Measurements from ENCODE around the gene FSIP1. TPM values are rescaled to one million over a fixed set of nuclear protein-coding genes. Genes with fewer than 3 reads are reported as not detected.
A peak's percentile ranks its signal among the peaks of the same experiment; 100 is the strongest.

The FSIP1 gene
- total RNA-seq, 1 donor from 2014 or later, result 0.91 TPM

DNA sequence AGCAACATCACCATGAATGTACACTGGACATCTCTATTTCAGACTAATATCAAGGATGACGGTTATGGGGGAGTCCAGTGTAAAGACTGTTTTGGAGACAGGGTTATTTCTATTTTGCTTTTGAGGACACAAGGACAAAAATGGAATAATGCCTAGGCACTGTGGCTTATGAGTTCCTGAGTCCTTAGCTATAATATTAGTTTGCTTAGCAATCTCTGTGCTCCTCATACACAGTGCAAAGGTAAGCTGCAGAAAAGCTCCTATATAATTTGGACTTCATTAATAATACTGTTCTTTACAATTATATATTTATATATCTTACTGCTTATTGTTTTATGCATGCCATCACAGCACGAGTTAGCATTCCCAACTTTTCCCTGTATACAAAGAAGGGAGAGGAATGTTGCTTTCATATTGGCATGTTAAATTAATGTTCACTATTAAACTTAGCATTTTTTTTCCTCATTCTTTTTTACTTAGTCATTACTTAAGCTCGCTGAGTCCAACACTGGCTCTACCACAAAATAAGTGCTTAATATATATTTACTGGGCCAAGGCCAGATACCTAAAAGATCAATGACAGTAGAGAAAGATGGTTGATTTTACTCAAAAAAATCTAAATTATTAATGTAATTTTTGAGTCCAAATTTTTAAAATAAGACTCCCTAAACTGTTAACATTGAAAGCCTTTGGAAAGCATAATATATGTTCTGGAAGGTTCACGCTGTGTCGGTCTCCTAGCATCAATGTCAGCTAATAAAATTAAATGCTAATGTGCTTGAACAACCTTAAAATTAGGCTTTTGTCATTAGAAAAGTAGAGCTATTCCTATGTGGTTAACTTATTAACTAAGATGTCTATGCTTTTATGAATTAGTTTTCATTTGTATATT is 187.9 kb downstream of the FSIP1 start:
- intact Hi-C loops (cut with DNase I), result no loop called here
- no peak for ATAC-seq (ENCODE audit: poor library complexity)
- DNase-seq, result no peak

- intact Hi-C loops (cut with DNase I), result no loop called here
- no peak for DNase-seq
- ATAC-seq (ENCODE audit: poor library complexity), result peak; percentile 26
These were observed 188.8 kb downstream of the FSIP1 start for GRCh38 chr15:39593656-39594445.

GRCh38 chr15:39593071-39593655 is 189.5 kb downstream of the FSIP1 start:
- intact Hi-C loops (cut with DNase I), result no loop called here
- ATAC-seq (ENCODE audit: poor library complexity) (no peak), DNase-seq (no peak)

DNA sequence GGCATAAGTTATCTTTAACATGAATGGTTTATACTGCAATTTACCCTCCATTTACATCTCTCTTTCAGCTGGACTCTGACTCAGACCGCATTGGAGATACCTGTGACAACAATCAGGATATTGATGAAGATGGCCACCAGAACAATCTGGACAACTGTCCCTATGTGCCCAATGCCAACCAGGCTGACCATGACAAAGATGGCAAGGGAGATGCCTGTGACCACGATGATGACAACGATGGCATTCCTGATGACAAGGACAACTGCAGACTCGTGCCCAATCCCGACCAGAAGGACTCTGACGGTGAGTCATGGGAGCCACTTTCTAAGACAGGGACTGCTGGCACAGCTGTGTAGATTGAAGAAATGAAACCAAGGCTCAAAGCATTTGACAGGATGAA is 190.1 kb downstream of the FSIP1 start:
- intact Hi-C loops (cut with DNase I), result no loop called here
- ATAC-seq (ENCODE audit: poor library complexity), result no peak
- DNase-seq, result no peak

DNA sequence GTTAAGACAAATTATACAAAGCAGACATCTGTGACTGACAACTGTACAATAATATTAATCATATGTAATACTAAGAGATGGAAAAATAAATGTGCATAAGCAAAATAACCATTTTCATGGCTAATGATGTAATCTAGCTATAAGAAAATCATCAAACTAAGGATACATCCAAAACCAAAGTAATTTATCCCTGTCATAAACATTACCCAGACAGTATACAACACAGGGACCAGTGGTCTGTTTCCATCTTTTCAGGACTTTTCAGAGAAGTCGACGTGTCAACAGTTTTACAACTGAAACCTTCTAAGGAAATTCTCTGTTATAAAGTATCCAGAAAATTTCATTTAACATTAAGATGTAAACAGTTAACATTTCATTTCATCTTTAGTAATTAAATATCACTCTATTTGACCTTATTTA is 190.7 kb downstream of the FSIP1 start:
- DNase-seq, result no peak

DNA sequence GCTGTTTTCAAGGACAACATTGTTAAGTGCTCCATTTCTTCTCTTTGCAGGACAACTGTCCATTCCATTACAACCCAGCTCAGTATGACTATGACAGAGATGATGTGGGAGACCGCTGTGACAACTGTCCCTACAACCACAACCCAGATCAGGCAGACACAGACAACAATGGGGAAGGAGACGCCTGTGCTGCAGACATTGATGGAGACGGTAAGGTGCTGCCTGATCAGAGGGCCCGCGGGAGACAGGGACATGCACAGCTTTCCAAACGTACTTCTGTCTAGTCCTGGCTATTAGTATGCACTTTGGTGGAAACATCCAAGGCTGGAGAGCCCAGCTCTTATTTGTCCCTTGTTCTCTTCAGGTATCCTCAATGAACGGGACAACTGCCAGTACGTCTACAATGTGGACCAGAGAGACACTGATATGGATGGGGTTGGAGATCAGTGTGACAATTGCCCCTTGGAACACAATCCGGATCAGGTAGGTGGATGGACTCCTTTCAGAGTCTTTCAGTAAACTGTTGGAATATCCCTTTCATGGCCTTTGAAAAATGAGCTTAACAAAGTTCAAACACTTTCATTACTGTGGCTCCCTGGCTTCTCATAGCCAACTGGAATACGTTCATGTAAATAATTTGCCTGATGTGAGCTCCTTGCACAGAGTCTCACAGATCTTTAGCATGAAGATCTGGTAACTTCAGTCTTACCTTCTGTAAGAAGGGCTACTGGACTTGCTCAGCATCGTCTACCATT is 191.3 kb downstream of the FSIP1 start:
- ATAC-seq (ENCODE audit: poor library complexity) (no peak), DNase-seq (no peak)
- intact Hi-C loops (cut with DNase I), result no loop called here

More for the DNA sequence above, 190.7 kb downstream of the FSIP1 start:
- no peak for ATAC-seq (ENCODE audit: poor library complexity)
- intact Hi-C loops (cut with DNase I), result no loop called here

- intact Hi-C loops (cut with DNase I), result loop anchor here (10.0 kb wide), 3 partner anchors 165 to 775 kb away; no protein-coding TSS in a partner anchor
- no peak for DNase-seq
- no peak for ATAC-seq (ENCODE audit: poor library complexity)
These were observed 192.6 kb downstream of the FSIP1 start for GRCh38 chr15:39589815-39590644.

GRCh38 chr15:39589193-39589814 is 193.3 kb downstream of the FSIP1 start:
- DNase-seq, result no peak
- intact Hi-C loops (cut with DNase I), result loop anchor here (10.0 kb wide), 3 partner anchors 165 to 775 kb away; no protein-coding TSS in a partner anchor
- no peak for ATAC-seq (ENCODE audit: poor library complexity)

GRCh38 chr15:39588531-39589192 is 194.0 kb downstream of the FSIP1 start:
- DNase-seq, result no peak
- no peak for ATAC-seq (ENCODE audit: poor library complexity)
- intact Hi-C loops (cut with DNase I), result loop anchor here (10.0 kb wide), 3 partner anchors 166 to 774 kb away; no protein-coding TSS in a partner anchor

DNA sequence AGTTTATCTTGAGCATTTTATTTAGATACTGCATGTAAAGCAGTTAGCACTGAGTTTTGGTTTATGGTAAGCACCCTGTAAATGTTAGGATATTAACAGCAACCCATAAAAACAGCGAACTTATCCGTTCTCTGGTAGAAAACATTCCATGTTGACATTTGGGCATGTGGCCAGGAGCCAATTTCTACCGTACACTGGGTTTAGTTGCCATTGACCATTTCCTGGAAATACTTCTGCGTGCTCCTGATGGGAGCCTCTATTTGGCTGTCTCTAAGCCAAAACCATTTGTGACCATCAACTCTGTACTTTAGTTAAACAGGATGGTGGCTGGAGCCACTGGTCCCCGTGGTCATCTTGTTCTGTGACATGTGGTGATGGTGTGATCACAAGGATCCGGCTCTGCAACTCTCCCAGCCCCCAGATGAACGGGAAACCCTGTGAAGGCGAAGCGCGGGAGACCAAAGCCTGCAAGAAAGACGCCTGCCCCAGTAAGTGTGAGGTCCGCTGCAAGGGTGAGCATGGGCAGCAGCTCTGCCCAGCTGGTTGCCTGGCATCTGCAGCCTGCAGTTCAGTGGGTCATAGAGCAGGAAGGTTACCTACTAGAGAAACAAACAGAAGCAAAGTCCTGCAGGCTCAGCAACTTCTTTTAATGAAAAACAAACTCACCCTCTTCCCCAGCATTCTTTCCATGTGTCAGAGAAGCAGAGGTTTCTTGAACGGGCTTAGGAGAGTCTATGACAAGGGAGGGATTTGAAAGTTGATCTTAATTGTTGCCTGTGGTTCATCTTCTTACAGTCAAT is 194.7 kb downstream of the FSIP1 start:
- ATAC-seq (ENCODE audit: poor library complexity) (no peak), DNase-seq (no peak)
- intact Hi-C loops (cut with DNase I), result loop anchor here (10.0 kb wide), 3 partner anchors 167 to 773 kb away; no protein-coding TSS in a partner anchor

DNA sequence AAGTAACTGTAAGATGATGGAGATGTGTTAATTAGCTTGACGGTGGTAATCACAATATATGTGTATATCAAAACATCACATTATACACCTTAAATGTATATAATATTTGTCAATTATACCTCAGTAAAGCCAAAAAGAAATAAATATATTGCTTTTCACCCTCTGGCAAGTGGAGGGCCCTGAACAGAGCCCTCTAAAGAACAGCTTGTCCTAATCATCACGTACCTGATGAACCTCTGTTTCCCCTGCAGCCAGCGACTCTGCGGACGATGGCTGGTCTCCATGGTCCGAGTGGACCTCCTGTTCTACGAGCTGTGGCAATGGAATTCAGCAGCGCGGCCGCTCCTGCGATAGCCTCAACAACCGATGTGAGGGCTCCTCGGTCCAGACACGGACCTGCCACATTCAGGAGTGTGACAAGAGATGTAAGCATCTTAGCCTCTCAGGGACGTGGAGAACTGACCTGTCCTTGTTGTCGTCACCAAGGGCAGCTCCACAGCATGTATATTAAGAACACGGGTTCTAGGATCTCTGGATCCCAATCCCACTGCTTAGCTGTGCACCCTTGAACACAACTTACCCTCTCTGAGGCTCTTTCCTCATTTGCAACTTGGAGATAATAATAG is 195.4 kb downstream of the FSIP1 start:
- no peak for ATAC-seq (ENCODE audit: poor library complexity)

DNA sequence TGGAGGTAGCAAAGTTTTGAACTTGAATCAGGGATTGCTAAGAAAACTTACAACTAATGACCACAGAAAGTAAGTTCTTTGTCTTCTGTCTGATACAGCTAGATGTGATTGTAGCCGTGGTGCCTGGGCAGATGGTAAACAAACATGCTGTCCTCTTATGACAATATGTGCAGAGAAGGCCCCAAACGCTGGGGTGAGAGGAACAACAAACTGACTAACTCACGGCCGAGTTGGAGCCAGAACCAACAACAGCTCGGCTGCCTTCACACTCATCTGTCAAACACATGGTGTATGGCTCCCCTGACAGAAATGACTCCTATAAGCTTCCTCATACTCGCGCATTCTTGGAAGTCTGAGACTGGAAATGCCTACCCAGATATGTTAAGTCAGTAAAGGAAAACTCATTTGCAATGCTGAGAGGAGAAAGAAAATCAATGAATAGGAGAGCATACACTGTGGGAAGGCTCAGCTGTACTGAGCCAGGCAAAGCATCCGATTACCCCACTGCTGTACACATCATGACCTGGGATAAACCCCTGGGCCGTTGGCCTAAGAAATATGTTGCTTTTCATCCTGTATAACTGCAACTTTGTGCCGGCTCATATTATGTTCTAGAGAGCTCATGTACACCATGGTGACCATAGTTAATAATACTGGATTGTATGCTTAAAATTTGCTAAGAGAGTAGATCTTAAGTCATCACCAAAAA is 196.1 kb downstream of the FSIP1 start:
- ATAC-seq (ENCODE audit: poor library complexity) (no peak), DNase-seq (no peak)
- intact Hi-C loops (cut with DNase I), result loop anchor here (10.0 kb wide), 3 partner anchors 168 to 772 kb away; no protein-coding TSS in a partner anchor

More for the DNA sequence above, 195.4 kb downstream of the FSIP1 start:
- DNase-seq, result no peak
- intact Hi-C loops (cut with DNase I), result loop anchor here (10.0 kb wide), 3 partner anchors 168 to 772 kb away; no protein-coding TSS in a partner anchor

DNA sequence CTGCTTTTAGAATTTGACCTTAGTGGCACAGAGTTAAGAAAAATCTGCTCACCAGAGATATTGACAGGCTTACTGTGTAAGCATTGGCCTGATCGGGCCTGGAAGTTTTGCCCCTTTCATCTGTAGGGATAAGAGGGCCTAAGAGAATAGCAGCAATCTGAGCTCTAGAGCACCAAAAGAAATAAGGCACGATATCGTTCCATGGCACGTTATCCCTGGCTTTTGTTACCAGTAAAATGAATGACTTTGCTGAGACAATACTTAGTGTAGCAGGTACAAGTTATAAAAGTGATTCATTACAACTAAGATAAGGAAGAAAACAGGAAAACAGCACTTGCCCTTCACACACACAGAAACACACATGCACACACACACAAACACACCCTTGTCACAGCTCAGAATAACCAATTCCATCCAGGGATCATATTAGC is 196.8 kb downstream of the FSIP1 start:
- DNase-seq (no peak), ATAC-seq (ENCODE audit: poor library complexity) (no peak)
- intact Hi-C loops (cut with DNase I), result loop anchor here (10.0 kb wide), 3 partner anchors 169 to 771 kb away; no protein-coding TSS in a partner anchor

GRCh38 chr15:39585389-39585841 is 197.2 kb downstream of the FSIP1 start:
- ATAC-seq (ENCODE audit: poor library complexity) (no peak), DNase-seq (no peak)
- intact Hi-C loops (cut with DNase I), result loop anchor here (10.0 kb wide), 3 partner anchors 169 to 771 kb away; no protein-coding TSS in a partner anchor

Measured in Right ventricle myocardium superior (tissue), 1 donor.